Suprapubic skin (tissue), 4 donors: Measurements from ENCODE around the gene VTI1A. TPM values are rescaled to one million over a fixed set of nuclear protein-coding genes. Genes with fewer than 3 reads are reported as not detected.

ENCODE experiments used
- DNase-seq, 2 donors: peaks; one replicate each; pipeline ENCODE4 v3.0.0-alpha.2; 2019; ENCODE audit warnings: low spot score in 2 of 2
- H3K27ac ChIP-seq: fragments of 200-600 bp; sonication (generic); one replicate; pipeline ENCODE4 v1.5.1; 2019
- H3K27me3 ChIP-seq: fragments of 200-600 bp; sonication (generic); one replicate; pipeline ENCODE4 v1.5.1; 2019
- H3K36me3 ChIP-seq: fragments of 200-600 bp; sonication (generic); one replicate; pipeline ENCODE4 v1.5.1; 2019
- H3K4me1 ChIP-seq: fragments of 200-600 bp; sonication (generic); one replicate; pipeline ENCODE4 v1.5.1; 2019
- H3K4me3 ChIP-seq: fragments of 200-600 bp; sonication (generic); one replicate; pipeline ENCODE4 v1.5.1; 2019; ENCODE audit warnings: mild to moderate bottlenecking
- H3K9me3 ChIP-seq: fragments of 200-600 bp; sonication (generic); one replicate; pipeline ENCODE4 v1.5.1; 2019
- CTCF ChIP-seq, 2 donors: fragments of 200-600 bp in 1 of 2; fragments of 450-650 bp in 1 of 2; sonication (generic) in 1 of 2; IDR thresholded peaks; one replicate each; pipeline ENCODE4 v1.5.1; 2016 to 2019; ENCODE audit warnings: antibody characterized with exemption in 2 of 2, mild to moderate bottlenecking in 1 of 2, moderate library complexity in 1 of 2
- EP300 ChIP-seq: sonication (generic); formaldehyde crosslinking; IDR thresholded peaks from one replicate; pipeline ENCODE4 v1.6.1; 2017; ENCODE audit warnings: antibody characterized with exemption
- POLR2A ChIP-seq, 2 donors: fragments of 450-650 bp; IDR thresholded peaks; one replicate each; pipeline ENCODE4 v1.6.1; 2017; ENCODE audit warnings: antibody characterized with exemption in 2 of 2, mild to moderate bottlenecking in 2 of 2, moderate library complexity in 2 of 2
- POLR2AphosphoS5 ChIP-seq, 3 donors: sonication (generic); formaldehyde crosslinking; IDR thresholded peaks; one replicate each; pipeline ENCODE4 v1.6.1; 2017; ENCODE audit warnings: antibody characterized with exemption in 3 of 3
- WGBS: methylation state at CpG from one replicate; pipeline ENCODE4 v1.1.5; 2018; 5-methylcytosine and 5-hydroxymethylcytosine counted together
- total RNA-seq, 4 donors: library from RNA; depleted of rRNA; stranded (reverse); fragments of >200 nt; gene quantifications; one replicate each; pipeline ENCODE4 v1.1.0, GENCODE V29; 2016

VTI1A gene
- total RNA-seq, 4 donors from 2014 or later, result 43.0 to 81.0 (median 49.2) TPM

GRCh38 chr10:112831859-112832258, 384.8 kb downstream of the VTI1A start:
- DNase-seq, result no peak
- Histone ChIP-seq H3K27ac (no peak overlapping the region), H3K4me1 (peaks cover 10% of the 10 kb centered on the region), H3K9me3 (no peaks in the 10 kb centered on the region), H3K27me3 (no peaks in the 10 kb centered on the region), H3K36me3 (no peaks in the 10 kb centered on the region), H3K4me3 (no peak overlapping the region)
- WGBS, result 96% methylated on average over 16 of the region's 16 CpGs
- no peak for TF ChIP-seq POLR2A (IDR thresholded peaks at IDR 0.05)
- TF ChIP-seq CTCF (IDR thresholded peaks at IDR 0.05), result no peak
- no peak for TF ChIP-seq POLR2AphosphoS5 (IDR thresholded peaks at IDR 0.05)
- TF ChIP-seq EP300, result no peak

- DNase-seq, result no peak
- no peaks in the 10 kb centered on the region for H3K36me3 ChIP-seq
- peaks cover 10% of the 10 kb centered on the region for H3K4me1 ChIP-seq
- TF ChIP-seq EP300 (no peak), POLR2A (IDR thresholded peaks at IDR 0.05) (no peak)
- no peak overlapping the region for H3K4me3 ChIP-seq
- no peaks in the 10 kb centered on the region for H3K9me3 ChIP-seq
- 93% methylated on average over 3 of the region's 7 CpGs for WGBS
- no peak overlapping the region for H3K27ac ChIP-seq
- H3K27me3 ChIP-seq, result no peaks in the 10 kb centered on the region
Observed at GRCh38 chr10:112832361-112832878, 385.4 kb downstream of the VTI1A start.

GRCh38 chr10:112832959-112833358, 385.9 kb downstream of the VTI1A start:
- TF ChIP-seq POLR2AphosphoS5 (IDR thresholded peaks at IDR 0.05) (no peak), POLR2A (IDR thresholded peaks at IDR 0.05) (no peak), EP300 (no peak), CTCF (IDR thresholded peaks at IDR 0.05) (no peak)
- Histone ChIP-seq H3K4me1 (peaks cover 10% of the 10 kb centered on the region), H3K36me3 (no peaks in the 10 kb centered on the region), H3K27ac (no peak overlapping the region), H3K27me3 (no peaks in the 10 kb centered on the region), H3K9me3 (no peaks in the 10 kb centered on the region), H3K4me3 (no peak overlapping the region)
- 97% methylated on average over 2 of the region's 2 CpGs for WGBS
- DNase-seq, result no peak

- TF ChIP-seq CTCF (IDR thresholded peaks at IDR 0.05), result no peak
- TF ChIP-seq POLR2AphosphoS5 (IDR thresholded peaks at IDR 0.05), result no peak
- TF ChIP-seq EP300, result no peak
- TF ChIP-seq POLR2A (IDR thresholded peaks at IDR 0.05), result no peak
- Histone ChIP-seq H3K4me1 (peaks cover 10% of the 10 kb centered on the region), H3K4me3 (no peak overlapping the region), H3K27me3 (no peaks in the 10 kb centered on the region), H3K36me3 (no peaks in the 10 kb centered on the region), H3K27ac (no peak overlapping the region), H3K9me3 (no peaks in the 10 kb centered on the region)
- WGBS, result 79% methylated on average over 7 of the region's 8 CpGs
- no peak for DNase-seq
Observed at GRCh38 chr10:112834751-112835181, 387.8 kb downstream of the VTI1A start.

GRCh38 chr10:112835217-112835715, 388.3 kb downstream of the VTI1A start:
- 71% methylated on average over 11 of the region's 11 CpGs for WGBS

GRCh38 chr10:112835944-112836451, 389.0 kb downstream of the VTI1A start:
- WGBS, result 61% methylated on average over 7 of the region's 7 CpGs
- Histone ChIP-seq H3K9me3 (no peaks in the 10 kb centered on the region), H3K36me3 (no peaks in the 10 kb centered on the region), H3K4me3 (peak overlapping the region; percentile 14), H3K27ac (no peak overlapping the region), H3K4me1 (peaks cover 10% of the 10 kb centered on the region), H3K27me3 (no peaks in the 10 kb centered on the region)
- TF ChIP-seq POLR2A (IDR thresholded peaks at IDR 0.05) (no peak), POLR2AphosphoS5 (IDR thresholded peaks at IDR 0.05) (no peak), CTCF (IDR thresholded peaks at IDR 0.05) (no peak), EP300 (no peak)
- DNase-seq, result no peak

More at GRCh38 chr10:112835217-112835715, 388.3 kb downstream of the VTI1A start:
- no peaks in the 10 kb centered on the region for H3K36me3 ChIP-seq
- no peak for TF ChIP-seq POLR2AphosphoS5 (IDR thresholded peaks at IDR 0.05)
- H3K27ac ChIP-seq, result no peak overlapping the region
- peaks cover 10% of the 10 kb centered on the region for H3K4me1 ChIP-seq
- no peaks in the 10 kb centered on the region for H3K9me3 ChIP-seq
- H3K4me3 ChIP-seq, result no peak overlapping the region
- no peak for DNase-seq
- H3K27me3 ChIP-seq, result no peaks in the 10 kb centered on the region
